ENCODE data around the gene PRKCE.

Gene PRKCE

DNA sequence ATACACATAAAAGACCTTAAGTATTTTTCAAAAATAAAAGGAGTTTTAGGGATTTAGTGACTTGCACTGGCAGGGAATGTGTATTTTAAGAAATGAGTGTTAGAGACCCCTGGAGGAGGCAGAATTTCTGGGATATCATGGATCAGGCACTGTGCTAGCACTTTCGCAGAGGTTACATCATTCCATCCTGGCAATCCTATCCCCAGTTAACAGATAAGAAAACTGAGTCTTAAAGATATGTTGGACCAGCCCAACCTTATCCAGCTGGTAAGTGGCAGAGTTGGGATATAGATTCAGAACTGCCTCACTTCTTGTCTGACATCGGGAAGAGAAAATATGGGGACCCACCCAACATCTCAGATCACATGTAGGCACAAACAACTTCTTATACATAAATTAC is 485.5 kb downstream of the PRKCE start:
- no peak for DNase-seq

GRCh38 chr2:46142546-46143428 is 491.3 kb downstream of the PRKCE start:
- DNase-seq, result no peak

DNA sequence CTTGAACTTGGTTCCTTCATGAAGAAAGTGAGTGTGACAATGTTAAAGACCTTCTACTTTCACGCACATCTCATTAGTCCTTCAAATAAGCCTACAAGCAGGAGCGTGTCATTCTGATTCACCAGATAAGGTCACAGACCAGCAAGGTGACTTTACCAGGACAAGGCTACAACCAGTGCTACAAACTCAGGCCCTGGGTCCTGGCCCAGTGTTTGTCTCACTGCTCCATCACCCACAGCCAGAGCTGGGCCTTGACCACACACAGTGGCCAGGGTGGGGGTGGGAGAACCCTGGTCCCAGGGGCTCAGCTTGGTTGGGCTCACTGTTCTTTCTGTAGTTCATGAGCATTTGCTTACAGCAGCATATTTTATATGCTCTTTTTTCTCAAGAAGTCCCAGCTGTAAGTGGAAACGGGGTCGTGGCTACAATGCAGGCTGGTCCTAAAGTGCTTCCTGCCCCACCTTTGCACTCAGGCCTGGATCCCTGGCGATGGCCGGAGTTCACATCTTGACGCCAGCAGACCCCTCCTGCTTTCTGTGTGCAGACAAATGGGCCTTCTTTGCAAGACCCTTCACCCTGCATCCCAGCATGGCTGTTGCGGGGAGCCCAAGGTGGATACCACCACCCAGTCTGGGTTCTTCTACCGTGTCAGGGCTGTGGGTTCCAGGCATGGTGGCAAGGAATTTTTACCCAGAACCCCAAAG is 492.1 kb downstream of the PRKCE start:
- DNase-seq, result no peak

DNA sequence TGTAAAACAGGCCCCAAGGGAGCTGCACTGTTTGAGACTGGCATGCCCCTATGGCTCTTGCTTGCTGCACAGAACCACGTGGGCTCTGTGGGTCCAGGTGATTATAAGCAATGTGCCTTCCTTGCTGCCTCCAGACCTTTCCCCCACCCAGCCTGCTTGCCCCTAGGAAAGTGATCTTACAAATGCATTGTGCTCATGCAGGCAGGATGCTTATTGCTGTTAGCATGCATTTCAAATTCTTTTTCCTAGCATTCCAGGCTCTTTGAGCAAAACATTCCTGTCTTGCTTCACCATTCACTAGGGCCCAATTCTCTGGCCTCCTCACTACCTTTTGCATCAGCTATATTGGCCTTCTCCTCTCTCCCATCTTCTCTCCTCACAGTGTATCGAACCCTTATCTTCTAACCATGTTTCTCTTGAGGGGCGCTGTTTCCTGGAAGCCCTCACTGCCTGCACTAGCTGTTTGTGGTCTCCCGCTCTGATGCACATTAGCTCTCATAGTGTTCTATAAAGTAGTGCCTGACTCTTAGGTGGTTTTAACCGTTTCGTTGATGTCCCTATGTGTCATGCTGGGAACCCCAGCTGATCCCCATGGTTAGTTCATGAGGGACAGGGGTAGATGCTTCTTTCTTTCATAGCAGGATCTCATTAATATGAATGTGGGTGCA is 492.8 kb downstream of the PRKCE start:
- DNase-seq, result no peak

DNA sequence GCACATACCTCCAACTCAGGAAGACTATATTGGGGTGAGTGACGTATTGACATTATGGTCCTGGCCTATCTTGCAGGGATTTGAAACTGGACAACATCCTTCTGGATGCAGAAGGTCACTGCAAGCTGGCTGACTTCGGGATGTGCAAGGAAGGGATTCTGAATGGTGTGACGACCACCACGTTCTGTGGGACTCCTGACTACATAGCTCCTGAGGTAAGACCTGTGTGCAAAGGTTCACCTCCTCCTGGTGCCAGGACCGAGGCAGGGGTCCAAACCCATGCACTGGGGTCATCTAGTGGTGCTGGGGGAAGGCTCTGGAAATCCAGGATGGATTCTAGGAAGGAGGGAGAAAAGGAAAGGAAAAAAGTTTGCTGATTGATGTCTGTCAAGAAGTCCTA is 493.5 kb downstream of the PRKCE start:
- no peak for DNase-seq

- no peak for DNase-seq
Measured at GRCh38 chr2:46145840-46146239, 494.4 kb downstream of the PRKCE start.

DNA sequence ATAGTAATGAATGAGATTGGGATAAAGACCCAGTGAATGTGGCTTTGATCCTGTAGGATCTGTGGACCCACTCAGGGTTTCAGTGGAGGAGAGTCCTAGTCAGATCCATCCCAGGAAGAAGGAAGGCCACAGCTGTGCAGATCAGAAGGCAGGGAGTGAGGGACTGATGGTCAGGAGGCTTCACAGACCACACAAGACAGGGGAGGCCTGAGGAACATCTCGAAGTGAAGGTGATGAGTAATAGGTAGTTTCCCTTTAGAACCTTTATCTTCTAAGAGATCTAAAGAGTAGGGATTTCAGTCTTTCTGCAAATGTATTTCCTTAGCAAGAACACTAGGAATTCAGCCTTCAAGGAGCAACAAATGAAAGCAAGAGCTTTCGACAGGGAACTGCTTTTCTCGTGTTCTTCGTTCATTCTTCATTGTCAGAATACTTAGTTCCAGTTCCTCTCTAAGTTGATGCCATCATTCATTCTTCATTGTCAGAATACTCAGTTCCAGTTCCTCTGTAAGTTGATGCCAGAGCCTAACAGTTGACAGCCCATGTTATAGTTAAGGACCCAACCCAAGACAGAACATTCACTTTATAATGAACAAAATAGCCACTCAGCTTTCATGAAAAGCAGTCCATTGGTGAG is 495.5 kb downstream of the PRKCE start:
- DNase-seq, result no peak

GRCh38 chr2:46147626-46148368 is 496.3 kb downstream of the PRKCE start:
- no peak for DNase-seq

GRCh38 chr2:46148369-46148736 is 496.9 kb downstream of the PRKCE start:
- no peak for DNase-seq

GRCh38 chr2:46150445-46150955 is 499.0 kb downstream of the PRKCE start:
- no peak for DNase-seq

DNA sequence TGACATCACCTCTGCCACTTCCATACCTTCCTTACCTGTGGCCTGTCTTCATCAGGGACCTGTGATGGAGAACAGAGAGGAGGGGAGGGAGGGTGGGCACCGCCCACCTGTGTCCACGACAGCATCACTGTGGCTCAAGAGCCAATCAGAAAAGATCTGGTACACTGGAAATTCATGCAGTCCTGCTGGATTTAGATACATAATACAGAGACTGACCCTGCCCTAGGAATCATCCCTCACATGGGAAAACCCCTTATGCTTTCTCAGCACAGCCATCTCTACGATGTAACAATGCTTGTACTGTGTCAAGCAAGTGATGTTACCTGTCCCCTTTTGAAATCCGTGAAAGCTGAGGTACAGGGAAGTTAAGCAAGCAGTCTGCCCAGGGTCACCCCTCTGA is 500.1 kb downstream of the PRKCE start:
- no peak for DNase-seq

DNA sequence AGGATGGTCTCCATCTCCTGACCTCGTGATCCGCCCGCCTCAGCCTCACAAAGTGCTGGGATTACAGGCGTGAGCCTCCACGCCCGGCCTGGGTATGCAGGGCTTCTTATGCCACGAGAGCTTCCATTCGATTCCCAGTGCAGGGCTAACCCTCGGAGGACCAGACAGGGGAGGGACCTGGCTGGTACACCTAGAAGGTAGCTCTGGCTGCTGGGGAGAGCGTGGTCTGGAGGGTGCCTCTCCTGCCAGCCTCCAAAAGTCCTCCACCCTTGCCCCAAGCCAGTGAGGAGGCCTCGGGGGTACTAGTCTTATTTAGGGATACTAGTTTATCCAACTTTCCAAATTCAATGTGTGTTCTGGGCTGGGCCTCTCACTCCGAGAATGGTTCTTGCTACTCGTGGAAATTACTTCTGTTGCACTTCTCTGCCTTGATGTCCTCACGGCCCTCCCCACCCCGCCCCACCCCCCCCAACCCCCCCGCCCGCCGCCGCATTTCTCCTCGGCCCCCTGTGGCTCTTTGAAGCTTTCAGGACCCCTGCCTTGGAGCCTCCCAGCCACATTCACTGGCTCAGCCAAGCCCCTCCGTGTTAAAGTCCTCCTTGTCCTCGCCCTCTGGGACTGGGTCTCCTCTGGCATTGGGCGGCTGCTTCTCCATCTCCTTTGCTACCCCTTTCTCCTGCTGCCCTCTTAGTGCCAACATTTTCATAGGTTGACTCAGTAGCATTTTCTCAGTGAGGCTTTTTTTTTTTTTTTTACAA is 502.7 kb downstream of the PRKCE start:
- DNase-seq, result no peak

DNA sequence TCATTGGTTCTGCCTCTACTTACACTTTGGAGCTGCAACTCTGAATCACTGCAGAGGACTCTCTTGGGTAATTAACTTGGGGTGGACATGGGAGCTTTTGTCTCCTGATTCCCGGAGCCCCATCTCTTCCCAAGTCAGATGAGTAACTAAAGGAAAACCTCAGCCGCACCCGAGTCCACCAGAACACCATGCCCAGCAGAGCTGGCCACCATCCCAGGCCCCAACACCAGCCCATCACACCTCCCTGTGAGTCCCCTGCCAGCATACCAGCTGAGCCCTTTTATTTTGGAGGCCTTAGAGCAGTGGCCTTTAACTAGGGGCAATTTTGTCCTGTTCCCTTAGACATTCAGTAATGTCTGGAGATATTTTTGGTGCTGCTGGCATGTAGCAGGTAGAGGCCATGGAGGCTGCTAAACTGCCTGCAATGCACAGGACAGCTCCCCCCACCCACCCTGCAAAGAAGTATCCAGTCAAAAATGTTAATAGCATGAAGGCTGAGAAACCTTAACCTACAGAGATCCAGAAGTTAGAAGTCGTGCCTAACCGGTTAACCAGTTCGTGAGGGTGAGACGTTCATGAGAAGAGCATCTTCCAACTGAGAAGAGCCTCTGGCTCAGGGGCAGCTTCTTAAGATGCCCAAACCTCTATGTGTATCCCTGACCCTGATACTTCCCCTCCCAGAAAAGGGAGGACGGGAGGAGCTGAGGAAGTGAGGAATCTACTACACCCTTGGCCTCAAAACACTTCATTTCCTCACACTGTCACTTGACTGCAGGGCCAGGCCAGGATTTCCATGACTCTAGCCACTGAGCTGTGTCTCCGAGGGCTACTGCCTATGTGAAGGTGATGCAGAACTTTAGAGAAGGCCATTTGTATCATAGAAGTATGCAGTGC is 505.8 kb downstream of the PRKCE start:
- no peak for DNase-seq

- DNase-seq, result no peak
Measured at GRCh38 chr2:46157966-46158310, 506.5 kb downstream of the PRKCE start.

DNA sequence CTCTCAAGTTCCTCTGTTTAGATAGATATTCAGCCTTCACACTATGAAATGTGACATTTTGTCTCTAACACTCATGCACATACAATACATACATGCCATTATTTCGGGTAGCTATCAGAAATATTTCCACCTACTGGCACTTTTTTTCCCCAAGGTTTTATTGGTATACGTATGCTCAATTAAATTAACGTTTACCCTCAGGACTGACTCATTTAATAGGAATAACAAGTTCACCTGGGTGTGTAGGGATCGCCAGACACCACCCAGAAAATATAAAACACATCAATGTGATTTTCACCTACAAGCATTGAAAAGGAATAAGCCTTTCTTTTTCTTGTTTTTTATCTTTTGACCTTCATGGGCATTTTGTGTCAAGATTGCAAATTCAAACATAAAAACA is 507.2 kb downstream of the PRKCE start:
- DNase-seq, result no peak

DNA sequence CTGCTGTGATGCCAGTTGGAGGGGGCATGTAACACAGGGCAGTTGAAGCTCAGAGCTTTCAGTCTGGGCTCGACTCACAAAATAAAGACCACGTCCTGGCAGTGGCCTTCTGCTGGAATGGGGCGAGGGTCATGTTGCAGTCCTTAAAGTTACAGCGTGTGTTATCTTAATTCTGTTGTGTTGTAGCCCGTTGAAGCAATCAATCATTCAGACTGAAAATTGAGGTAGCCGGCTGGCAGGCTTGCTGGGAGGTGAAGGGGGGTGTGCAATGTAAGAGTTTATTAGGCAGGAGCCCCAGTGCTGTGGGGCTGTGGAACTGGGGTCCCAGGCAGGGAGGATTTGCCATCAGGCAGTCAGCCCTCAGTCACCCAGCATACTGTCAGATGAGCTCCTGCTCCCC is 508.9 kb downstream of the PRKCE start:
- no peak for DNase-seq

GRCh38 chr2:46161315-46161714 is 509.8 kb downstream of the PRKCE start:
- no peak for DNase-seq

DNA sequence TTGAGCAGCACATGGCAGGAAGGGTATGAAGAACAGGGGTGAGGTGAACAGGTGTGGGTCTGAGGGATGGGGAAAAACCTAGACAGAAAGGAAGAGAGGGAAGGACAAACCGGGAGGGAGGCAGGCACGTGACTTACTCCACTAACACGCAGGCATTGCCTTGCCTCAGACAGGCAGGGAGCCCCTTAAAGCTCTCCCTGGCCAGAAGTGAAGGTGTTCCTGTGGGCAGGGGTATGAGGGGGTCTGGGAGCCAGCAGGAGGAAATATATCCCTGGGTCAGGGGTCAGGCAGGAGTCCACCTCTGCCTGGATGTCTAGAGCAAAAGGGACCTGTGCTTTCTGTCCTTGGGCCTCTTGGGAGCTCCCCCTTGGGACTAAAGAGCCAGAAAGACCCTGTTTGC is 510.4 kb downstream of the PRKCE start:
- DNase-seq, result no peak

DNA sequence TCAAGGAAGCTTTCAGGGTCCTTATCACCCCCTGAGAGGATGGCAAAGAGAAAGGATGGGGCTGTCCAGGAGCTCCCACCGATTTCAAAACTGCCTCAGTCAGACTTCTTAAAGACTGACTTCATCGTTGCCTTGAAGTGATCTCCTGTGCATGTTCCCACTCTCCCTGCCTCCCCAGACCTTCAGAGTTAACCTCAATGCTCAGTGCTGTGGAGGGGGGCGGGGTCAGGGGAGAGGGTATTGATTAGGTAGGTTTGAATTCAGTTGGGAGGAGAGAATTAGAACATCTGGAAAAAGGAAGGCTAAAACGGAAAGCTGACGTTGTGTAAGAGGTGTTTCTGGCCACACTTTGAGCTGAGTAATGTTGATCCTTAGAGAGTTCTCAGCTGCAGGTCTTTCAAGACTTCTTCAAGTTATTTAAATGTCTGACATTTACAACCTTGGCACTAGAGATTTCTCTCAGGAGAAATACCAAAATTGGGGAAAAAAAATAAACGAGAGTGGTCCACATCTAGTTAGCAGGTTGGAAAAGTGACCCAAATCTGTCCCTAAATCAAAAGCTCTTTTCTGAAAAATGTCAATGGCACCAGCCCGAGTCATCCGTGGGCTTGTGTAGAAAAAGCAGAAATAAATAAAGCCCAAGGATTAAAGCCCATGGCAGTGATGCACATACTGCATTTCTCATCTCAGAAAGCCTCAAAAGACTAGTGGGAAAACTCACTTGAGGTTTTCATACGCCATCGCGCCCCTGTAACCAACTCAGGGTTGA is 511.0 kb downstream of the PRKCE start:
- no peak for DNase-seq

- no peak for DNase-seq
Measured at GRCh38 chr2:46163098-46163430, 511.6 kb downstream of the PRKCE start.

All from NCI-H2081 treated with DMSO at 0.1 percent for 48 hours (cell line).